RWPE2 (cell line): ENCODE results near the gene GRHL1.
A peak's percentile ranks its signal among the peaks of the same experiment; 100 is the strongest.
"Not testable (repeated sequence)": the region's sequence is repeated elsewhere in the genome, so short reads cannot be mapped to it uniquely, and the experiment has no call there.

Experiments
- ATAC-seq: fragments of 200-7000 bp; cut with Tn5 transposase; 3 replicates; pipeline ENCODE4 v1.9.1; 2021; ENCODE audit warnings: low read depth
- DNase-seq: peaks from one replicate; pipeline ENCODE4 v3.0.0-alpha.2; 2020; ENCODE audit warnings: low spot score
- H3K27ac ChIP-seq: fragments of 450-650 bp; 2 replicates; pipeline ENCODE4 v1.5.1; 2017; ENCODE audit warnings: mild to moderate bottlenecking; ENCODE audit not compliant: poor library complexity, severe bottlenecking
- H3K27me3 ChIP-seq: fragments of 250-450 bp; sonication (Bioruptor Pico); 2 replicates; pipeline ENCODE4 v1.5.1; 2021; ENCODE audit warnings: mild to moderate bottlenecking, moderate library complexity; ENCODE audit not compliant: insufficient read depth, poor library complexity, severe bottlenecking
- H3K36me3 ChIP-seq: fragments of 250-450 bp; sonication (Bioruptor Pico); 2 replicates; pipeline ENCODE4 v1.5.1; 2020; ENCODE audit warnings: low read depth, mild to moderate bottlenecking, moderate library complexity
- H3K4me1 ChIP-seq: fragments of 250-450 bp; sonication (Bioruptor Pico); 2 replicates; pipeline ENCODE4 v1.5.1; 2021; ENCODE audit warnings: mild to moderate bottlenecking, moderate library complexity; ENCODE audit not compliant: insufficient read depth, poor library complexity, severe bottlenecking
- H3K4me3 ChIP-seq: fragments of 250-450 bp; sonication (Bioruptor Pico); 2 replicates; pipeline ENCODE4 v1.5.1; 2021; ENCODE audit warnings: mild to moderate bottlenecking, moderate library complexity; ENCODE audit not compliant: severe bottlenecking
- H3K9me3 ChIP-seq: fragments of 250-450 bp; sonication (Bioruptor Pico); 2 replicates; pipeline ENCODE4 v1.5.1; 2021; ENCODE audit warnings: mild to moderate bottlenecking, moderate library complexity; ENCODE audit not compliant: severe bottlenecking
- TF ChIP-seq, protein P1 (sequence below): fragments of 450-650 bp; IDR thresholded peaks from one replicate; pipeline ENCODE4 v1.5.1; 2017; ENCODE audit warnings: mild to moderate bottlenecking, moderate library complexity; ENCODE audit not compliant: poor library complexity, severe bottlenecking

Gene GRHL1

DNA sequence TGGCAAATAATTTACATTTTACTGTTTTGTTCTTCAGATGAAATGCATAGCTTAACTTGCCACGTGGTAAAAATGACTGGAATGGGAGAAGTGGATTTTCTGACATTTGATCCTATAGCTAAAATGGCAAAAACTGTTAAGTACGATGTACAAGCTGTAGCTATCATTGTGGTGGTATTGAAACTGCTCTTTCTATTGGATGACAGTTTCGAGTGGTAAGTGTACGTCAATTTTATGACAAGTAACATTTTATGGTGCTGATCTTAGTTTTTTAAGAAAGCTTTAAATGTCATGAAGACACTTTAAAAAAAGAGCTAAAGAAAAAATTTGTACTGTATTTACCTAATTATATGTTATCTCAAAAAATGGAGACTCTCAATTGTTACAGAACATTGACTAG, 40.8 kb upstream of the GRHL1 start:
- Histone ChIP-seq H3K4me3 (no peak overlapping the region), H3K9me3 (no peaks in the 10 kb centered on the region), H3K4me1 (peaks cover 19% of the 10 kb centered on the region), H3K36me3 (peaks cover 50% of the 10 kb centered on the region), H3K27ac (no peak overlapping the region), H3K27me3 (no peaks in the 10 kb centered on the region)
- TF ChIP-seq, protein P1, sequence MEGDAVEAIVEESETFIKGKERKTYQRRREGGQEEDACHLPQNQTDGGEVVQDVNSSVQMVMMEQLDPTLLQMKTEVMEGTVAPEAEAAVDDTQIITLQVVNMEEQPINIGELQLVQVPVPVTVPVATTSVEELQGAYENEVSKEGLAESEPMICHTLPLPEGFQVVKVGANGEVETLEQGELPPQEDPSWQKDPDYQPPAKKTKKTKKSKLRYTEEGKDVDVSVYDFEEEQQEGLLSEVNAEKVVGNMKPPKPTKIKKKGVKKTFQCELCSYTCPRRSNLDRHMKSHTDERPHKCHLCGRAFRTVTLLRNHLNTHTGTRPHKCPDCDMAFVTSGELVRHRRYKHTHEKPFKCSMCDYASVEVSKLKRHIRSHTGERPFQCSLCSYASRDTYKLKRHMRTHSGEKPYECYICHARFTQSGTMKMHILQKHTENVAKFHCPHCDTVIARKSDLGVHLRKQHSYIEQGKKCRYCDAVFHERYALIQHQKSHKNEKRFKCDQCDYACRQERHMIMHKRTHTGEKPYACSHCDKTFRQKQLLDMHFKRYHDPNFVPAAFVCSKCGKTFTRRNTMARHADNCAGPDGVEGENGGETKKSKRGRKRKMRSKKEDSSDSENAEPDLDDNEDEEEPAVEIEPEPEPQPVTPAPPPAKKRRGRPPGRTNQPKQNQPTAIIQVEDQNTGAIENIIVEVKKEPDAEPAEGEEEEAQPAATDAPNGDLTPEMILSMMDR: no peak
- DNase-seq (no peak), ATAC-seq (no peak)

DNA sequence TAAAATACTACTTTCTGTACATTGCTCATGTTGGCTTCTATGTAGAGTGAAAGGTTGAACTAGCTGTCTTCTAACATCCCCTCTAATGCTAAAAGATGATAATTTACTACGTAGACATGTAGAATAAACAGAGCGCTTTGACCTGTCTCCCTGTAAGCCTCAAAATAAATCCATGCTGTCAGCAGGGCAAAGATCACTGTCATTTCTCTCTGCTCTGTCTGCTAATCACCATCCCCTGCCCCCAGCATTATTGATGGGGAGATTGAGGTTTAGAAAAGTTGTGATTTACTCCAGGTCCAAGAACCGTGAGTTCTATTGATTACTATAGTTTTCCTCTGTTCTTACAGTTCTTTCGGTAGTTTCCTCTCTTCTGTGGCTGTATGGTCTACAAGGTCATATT, 39.0 kb upstream of the GRHL1 start:
- DNase-seq (no peak), ATAC-seq (no peak)
- Histone ChIP-seq H3K27ac (no peak overlapping the region), H3K4me1 (peaks cover 18% of the 10 kb centered on the region), H3K9me3 (no peaks in the 10 kb centered on the region), H3K36me3 (peaks cover 50% of the 10 kb centered on the region), H3K27me3 (no peaks in the 10 kb centered on the region), H3K4me3 (no peak overlapping the region)
- TF ChIP-seq, protein P1: no peak

DNA sequence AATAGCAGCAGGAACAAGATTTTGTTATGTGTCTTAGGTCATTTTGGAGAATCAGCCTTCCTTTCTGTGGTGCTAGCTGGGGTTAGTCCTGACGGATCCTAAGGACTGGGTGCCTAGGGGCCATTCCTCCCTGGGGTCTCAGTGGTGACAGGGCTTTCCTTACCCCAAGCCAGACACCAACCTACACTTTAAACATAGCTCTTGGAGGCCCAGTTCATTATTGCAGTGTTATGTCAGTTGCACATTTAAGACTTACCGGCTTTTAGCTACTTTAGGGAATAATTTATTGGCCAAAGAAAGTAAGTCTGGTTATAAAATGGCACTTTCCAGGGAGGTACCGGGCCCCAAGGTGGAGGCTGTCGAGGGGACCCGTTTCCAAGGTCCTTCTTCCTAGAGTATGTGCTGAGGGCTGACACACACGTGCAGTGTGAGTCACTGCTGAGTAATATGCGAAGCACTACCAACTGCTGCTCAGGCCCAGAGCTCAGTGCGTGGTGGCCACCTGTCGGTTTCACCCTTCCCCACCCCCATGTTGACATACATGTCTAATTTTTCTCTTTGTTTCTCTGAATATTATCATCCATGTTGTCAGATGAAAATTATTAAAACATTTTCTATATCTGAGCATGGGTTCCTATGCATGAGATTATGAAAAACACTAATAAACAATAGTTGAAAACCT, 37.0 kb upstream of the GRHL1 start:
- DNase-seq (peak; percentile 84), ATAC-seq (peak; percentile 100)
- Histone ChIP-seq H3K4me1 (peaks cover 10% of the 10 kb centered on the region), H3K36me3 (peaks cover 56% of the 10 kb centered on the region), H3K4me3 (no peak overlapping the region), H3K9me3 (no peaks in the 10 kb centered on the region), H3K27me3 (no peaks in the 10 kb centered on the region), H3K27ac (peak overlapping the region; percentile 25)
- TF ChIP-seq, protein P1: peak; percentile 80

DNA sequence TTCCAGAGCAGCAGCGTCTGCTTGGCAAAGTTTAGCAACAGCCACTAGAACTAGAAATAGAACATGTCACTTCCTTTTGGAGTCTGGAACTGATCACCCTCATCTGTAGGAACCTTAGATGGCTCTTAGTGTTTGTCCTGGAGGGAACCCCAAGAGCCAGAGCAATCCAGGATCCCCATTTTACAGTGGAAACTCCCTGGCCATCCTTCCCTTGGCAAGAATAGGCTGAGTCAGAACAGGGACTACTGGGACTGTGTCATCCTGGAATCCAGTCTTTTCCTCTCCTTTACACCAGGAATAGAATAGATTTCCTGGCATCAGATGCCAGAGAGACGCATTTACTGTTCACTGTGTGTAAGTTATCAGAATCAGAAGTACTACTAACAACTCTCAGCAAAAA, 33.2 kb upstream of the GRHL1 start:
- Histone ChIP-seq H3K27ac (no peak overlapping the region), H3K4me1 (peaks cover 10% of the 10 kb centered on the region), H3K9me3 (no peaks in the 10 kb centered on the region), H3K36me3 (peaks cover 71% of the 10 kb centered on the region), H3K4me3 (no peak overlapping the region), H3K27me3 (no peaks in the 10 kb centered on the region)
- DNase-seq (no peak), ATAC-seq (no peak)
- TF ChIP-seq, protein P1: no peak

DNA sequence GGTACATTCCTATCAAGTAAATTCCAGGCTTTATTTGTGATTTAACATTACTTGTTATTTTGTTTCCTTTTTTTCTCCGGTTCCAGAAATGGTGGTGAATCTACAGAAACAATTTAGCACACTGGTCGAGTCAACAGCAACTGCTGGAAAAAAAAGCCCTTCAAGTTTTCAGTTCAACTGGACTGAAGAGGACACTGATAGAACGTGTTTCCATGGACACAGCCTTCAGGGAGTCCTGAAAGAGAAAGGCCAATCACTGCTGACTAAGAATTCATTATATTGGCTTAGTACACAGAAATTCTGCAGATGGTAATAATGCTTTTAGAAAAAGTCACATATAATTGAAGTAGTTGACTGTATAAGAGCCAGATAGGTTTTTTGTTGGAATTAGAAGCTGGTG, 32.0 kb upstream of the GRHL1 start:
- peaks cover 5% of the 10 kb centered on the region for H3K4me1 ChIP-seq
- no peaks in the 10 kb centered on the region for H3K27me3 ChIP-seq
- no peak overlapping the region for H3K4me3 ChIP-seq
- TF ChIP-seq, protein P1: no peak
- H3K36me3 ChIP-seq: peaks cover 66% of the 10 kb centered on the region
- no peak for ATAC-seq
- no peak overlapping the region for H3K27ac ChIP-seq
- no peak for DNase-seq
- H3K9me3 ChIP-seq: no peaks in the 10 kb centered on the region

DNA sequence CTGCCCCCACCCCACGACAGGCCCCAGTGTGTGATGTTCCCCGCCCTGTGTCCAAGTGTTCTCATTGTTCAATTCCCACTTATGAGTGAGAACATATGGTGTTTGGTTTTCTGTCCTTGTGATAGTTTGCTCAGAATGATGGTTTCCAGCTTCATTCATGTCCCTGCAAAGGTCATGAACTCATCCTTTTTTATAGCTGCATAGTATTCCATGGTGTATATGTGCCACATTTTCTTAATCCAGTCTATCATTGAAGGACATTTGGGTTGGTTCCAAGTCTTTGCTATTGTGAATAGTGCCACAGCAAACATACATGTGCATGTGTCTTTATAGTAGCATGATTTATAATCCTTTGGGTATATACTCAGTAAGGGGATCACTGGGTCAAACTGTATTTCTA, 24.5 kb upstream of the GRHL1 start:
- H3K9me3 ChIP-seq, H3K27me3 ChIP-seq, H3K4me1 ChIP-seq, H3K27ac ChIP-seq, ATAC-seq, H3K4me3 ChIP-seq, DNase-seq: not testable (repeated sequence)
- H3K36me3 ChIP-seq: peaks cover 55% of the 10 kb centered on the region
